ENCODE measurements around the gene CCDC201. TPM values are rescaled to one million over a fixed set of nuclear protein-coding genes. Genes with fewer than 3 reads are reported as not detected.
"Not testable (repeated sequence)": the region's sequence is repeated elsewhere in the genome, so short reads cannot be mapped to it uniquely, and the experiment has no call there.

The CCDC201 gene
- total RNA-seq, 1 experiment from 2014 or later, result not detected

GRCh38 chr7:45814216-45815118 is 58.4 kb downstream of the CCDC201 start:
- H3K56ac ChIP-seq (ENCODE audit: insufficient read length, low read depth, low read length); H3K23me2 ChIP-seq (ENCODE audit: insufficient read length, low read depth, low read length, poor library complexity, severe bottlenecking); H2BK20ac ChIP-seq (ENCODE audit: low read depth, low read length, poor library complexity, severe bottlenecking); H3K79me2 ChIP-seq (ENCODE audit: insufficient read depth, low read length); H3K79me1 ChIP-seq (ENCODE audit: insufficient read depth, low read depth, low read length, poor library complexity, severe bottlenecking); H4K20me1 ChIP-seq (ENCODE audit: control insufficient read depth, insufficient read depth, insufficient read length); H3K27me3 ChIP-seq (ENCODE audit: insufficient read depth, low read length); H3K4me2 ChIP-seq (ENCODE audit: insufficient read depth, insufficient read length, low read length); H3K27me3 Mint-ChIP-seq (ENCODE audit: low read depth); H3K18ac ChIP-seq (ENCODE audit: insufficient read length, low read depth, low read length); H3K36me3 Mint-ChIP-seq (ENCODE audit: insufficient read depth in 1 of 3, low read depth in 3 of 3); H2BK120ac ChIP-seq (ENCODE audit: low read depth, low read length, poor library complexity, severe bottlenecking); H3K23ac ChIP-seq (ENCODE audit: insufficient read length, low read depth, low read length); H2BK12ac ChIP-seq (ENCODE audit: insufficient read length, low read depth, low read length); H3K9me3 Mint-ChIP-seq; H3K9ac ChIP-seq (ENCODE audit: extremely low read depth, insufficient read length, low read length); H3T11ph ChIP-seq (ENCODE audit: low read length); H3K4me1 ChIP-seq (ENCODE audit: insufficient read depth, low read length); H4K91ac ChIP-seq (ENCODE audit: insufficient read length, low read depth, low read length); DNase-seq; H3K4me1 Mint-ChIP-seq; H2BK15ac ChIP-seq (ENCODE audit: low read depth, low read length); H3K4me3 Mint-ChIP-seq; H2AFZ ChIP-seq (ENCODE audit: low read length); H2AK5ac ChIP-seq (ENCODE audit: insufficient read length, low read length); H4K5ac ChIP-seq (ENCODE audit: insufficient read length, low read depth, low read length); H3K27ac ChIP-seq (ENCODE audit: insufficient read length, low read depth, low read length); H3K9me3 ChIP-seq (ENCODE audit: control insufficient read depth, low read depth, low read length); H2BK5ac ChIP-seq (ENCODE audit: insufficient read length, low read length); H4K8ac ChIP-seq (replicated peaks; ENCODE audit: insufficient read length, low read depth, low read length); H3K4ac ChIP-seq (ENCODE audit: low read depth, low read length); H3K14ac ChIP-seq (ENCODE audit: insufficient read depth, low read length): not testable (repeated sequence)
- 0 out of 7 replicates have a peak overlapping the region, but pooled peaks of 1 of the 3 experiments have one; percentile 15 for H3K27ac Mint-ChIP-seq
- WGBS (ENCODE audit: extremely low coverage, insufficient read length, low lambda C conversion rate), result no CpG with 5 or more reads among the region's 37 CpGs

GRCh38 chr7:45813771-45814170 is 59.1 kb downstream of the CCDC201 start:
- not testable (repeated sequence) for H2BK5ac ChIP-seq (ENCODE audit: insufficient read length, low read length); H3K27ac ChIP-seq (ENCODE audit: insufficient read length, low read depth, low read length); H3K36me3 Mint-ChIP-seq (ENCODE audit: insufficient read depth in 1 of 3, low read depth in 3 of 3); H3K79me1 ChIP-seq (ENCODE audit: insufficient read depth, low read depth, low read length, poor library complexity, severe bottlenecking); H3K4me1 Mint-ChIP-seq; H4K91ac ChIP-seq (ENCODE audit: insufficient read length, low read depth, low read length); H3K79me2 ChIP-seq (ENCODE audit: insufficient read depth, low read length); DNase-seq; H2BK20ac ChIP-seq (ENCODE audit: low read depth, low read length, poor library complexity, severe bottlenecking); H3K4me1 ChIP-seq (ENCODE audit: insufficient read depth, low read length); H3K14ac ChIP-seq (ENCODE audit: insufficient read depth, low read length); H3K18ac ChIP-seq (ENCODE audit: insufficient read length, low read depth, low read length); H2AK5ac ChIP-seq (ENCODE audit: insufficient read length, low read length); H3K27ac Mint-ChIP-seq; H3K9me3 Mint-ChIP-seq; H3K9me3 ChIP-seq (ENCODE audit: control insufficient read depth, low read depth, low read length); H3K27me3 ChIP-seq (ENCODE audit: insufficient read depth, low read length); H3K56ac ChIP-seq (ENCODE audit: insufficient read length, low read depth, low read length); H3K4me2 ChIP-seq (ENCODE audit: insufficient read depth, insufficient read length, low read length); H3K23ac ChIP-seq (ENCODE audit: insufficient read length, low read depth, low read length); H3K4ac ChIP-seq (ENCODE audit: low read depth, low read length); H4K20me1 ChIP-seq (ENCODE audit: control insufficient read depth, insufficient read depth, insufficient read length); H2BK12ac ChIP-seq (ENCODE audit: insufficient read length, low read depth, low read length); H3K9ac ChIP-seq (ENCODE audit: extremely low read depth, insufficient read length, low read length); H3K27me3 Mint-ChIP-seq (ENCODE audit: low read depth); H2BK15ac ChIP-seq (ENCODE audit: low read depth, low read length); H3K23me2 ChIP-seq (ENCODE audit: insufficient read length, low read depth, low read length, poor library complexity, severe bottlenecking); H2BK120ac ChIP-seq (ENCODE audit: low read depth, low read length, poor library complexity, severe bottlenecking); H2AFZ ChIP-seq (ENCODE audit: low read length); H3K4me3 Mint-ChIP-seq; H4K8ac ChIP-seq (replicated peaks; ENCODE audit: insufficient read length, low read depth, low read length); H4K5ac ChIP-seq (ENCODE audit: insufficient read length, low read depth, low read length); H3T11ph ChIP-seq (ENCODE audit: low read length)
- no CpG with 5 or more reads among the region's 18 CpGs for WGBS (ENCODE audit: extremely low coverage, insufficient read length, low lambda C conversion rate)

Measured in H9 (cell line).